H1 (cell line): ENCODE results near the gene RAB36. TPM values are rescaled to one million over a fixed set of nuclear protein-coding genes. Genes with fewer than 3 reads are reported as not detected.
A peak's percentile ranks its signal among the peaks of the same experiment; 100 is the strongest.

Experiments
- CTCF ChIA-PET: fragments of 300-600 bp; sonication (Branson Sonifier 250); formaldehyde crosslinking; loops from one replicate; lab custom pipeline; 2021; ENCODE audit not compliant: partially characterized antibody; lab: Charles Lee
- POLR2A ChIA-PET: fragments of 300-600 bp; sonication (Branson Sonifier 250); formaldehyde crosslinking; loops from one replicate; lab custom pipeline; 2021; ENCODE audit warnings: inconsistent platforms; ENCODE audit not compliant: partially characterized antibody; lab: Charles Lee
- DNase-seq, 2 experiments: peaks; one replicate each; pipeline versions ENCODE4 v3.0.0 to v3.0.0-alpha.2; 2010 to 2022; ENCODE audit warnings: low spot score in 2 of 2, low read depth in 1 of 2, mixed read lengths in 1 of 2
- FAIRE-seq: peaks from 2 replicates; lab custom pipeline; 2011; peaks lifted over from hg19 to GRCh38; lab: Jason Lieb, UNC
- H2AFZ ChIP-seq: 2 replicates; pipeline ENCODE4 v1.8.1; 2012; ENCODE audit warnings: low read length, inconsistent platforms
- H2AK5ac ChIP-seq: 2 replicates; pipeline ENCODE4 v1.6.1; 2013; ENCODE audit warnings: low read depth, low read length
- H2BK120ac ChIP-seq: replicated peaks from 2 replicates; pipeline ENCODE3; 2013; ENCODE audit warnings: low read depth, low read length, inconsistent platforms
- H2BK12ac ChIP-seq: 2 replicates; pipeline ENCODE4 v1.6.1; 2013; ENCODE audit warnings: low read depth, low read length
- H2BK15ac ChIP-seq: 2 replicates; pipeline ENCODE4 v1.6.1; 2013; ENCODE audit warnings: low read length
- H2BK20ac ChIP-seq: 2 replicates; pipeline ENCODE4 v1.6.1; 2013; ENCODE audit warnings: low read length
- H2BK5ac ChIP-seq: 2 replicates; pipeline ENCODE4 v1.6.1; 2013; ENCODE audit warnings: low read depth, low read length
- H3K14ac ChIP-seq: 2 replicates; pipeline ENCODE4 v1.6.1; 2013; ENCODE audit warnings: inconsistent platforms; ENCODE audit not compliant: insufficient read length
- H3K18ac ChIP-seq: 2 replicates; pipeline ENCODE4 v1.6.1; 2013; ENCODE audit warnings: low read length; ENCODE audit errors: extremely low read depth
- H3K23ac ChIP-seq: 2 replicates; pipeline ENCODE4 v1.6.1; 2013; ENCODE audit warnings: inconsistent platforms; ENCODE audit not compliant: insufficient read length
- H3K23me2 ChIP-seq: 2 replicates; pipeline ENCODE4 v1.6.1; 2013; ENCODE audit warnings: low read depth, low read length
- H3K27ac ChIP-seq: 2 replicates; pipeline ENCODE4 v1.6.1; 2011; ENCODE audit warnings: low read depth, low read length, inconsistent platforms
- H3K27me3 ChIP-seq, 4 experiments: replicated peaks in 1 of 4; 1 replicate in 1 of 4; 2 replicates in 3 of 4; pipeline versions ENCODE4 v1.6.1 to v1.8.1; 2011 to 2013; ENCODE audit warnings: low read length in 3 of 4, mild to moderate bottlenecking in 3 of 4, inconsistent platforms in 2 of 4, mixed read lengths in 2 of 4, moderate library complexity in 1 of 4; ENCODE audit not compliant: control insufficient read depth in 3 of 4, insufficient read depth in 3 of 4; ENCODE audit errors: extremely low read depth in 1 of 4
- H3K36me3 ChIP-seq, 4 experiments: 2 replicates each; pipeline versions ENCODE4 v1.6.1 to v1.8.1; 2011 to 2013; ENCODE audit warnings: mild to moderate bottlenecking in 4 of 4, low read length in 3 of 4, moderate library complexity in 2 of 4, control low read depth in 1 of 4, inconsistent platforms in 1 of 4; ENCODE audit not compliant: insufficient read depth in 4 of 4, control insufficient read depth in 2 of 4
- H3K4ac ChIP-seq: replicated peaks from 2 replicates; pipeline ENCODE3; 2013; ENCODE audit warnings: low read length, low read depth, mixed read lengths, inconsistent platforms; ENCODE audit not compliant: insufficient read length
- H3K4me1 ChIP-seq, 4 experiments: replicated peaks in 1 of 4; 1 replicate in 1 of 4; 2 replicates in 3 of 4; pipeline versions ENCODE4 v1.6.1 to v1.8.1; 2011 to 2013; ENCODE audit warnings: low read length in 3 of 4, inconsistent platforms in 2 of 4, mixed read lengths in 1 of 4; ENCODE audit not compliant: insufficient read depth in 4 of 4, control insufficient read depth in 3 of 4
- H3K4me2 ChIP-seq, 2 experiments: 2 replicates each; pipeline versions ENCODE4 v1.6.1 to v1.8.1; 2011 to 2013; ENCODE audit warnings: low read depth in 2 of 2, low read length in 2 of 2, control low read depth in 1 of 2, inconsistent platforms in 1 of 2, mild to moderate bottlenecking in 1 of 2; ENCODE audit not compliant: insufficient read depth in 1 of 2
- H3K4me3 ChIP-seq, 4 experiments: fragments of 200-600, 300-600 bp in 1 of 4; sonication (generic), shearing (Covaris generic), sonication (Bioruptor Twin) in 1 of 4; 2 replicates each; pipeline versions ENCODE4 v1.5.1 to v1.8.1; 2011 to 2016; ENCODE audit warnings: low read length in 4 of 4, low read depth in 3 of 4, control low read depth in 2 of 4, inconsistent platforms in 2 of 4, mild to moderate bottlenecking in 2 of 4, mixed read lengths in 1 of 4, moderate library complexity in 1 of 4; ENCODE audit not compliant: insufficient read depth in 2 of 4; ENCODE audit errors: extremely low read depth in 1 of 4
- H3K56ac ChIP-seq: replicated peaks from 2 replicates; pipeline ENCODE3; 2013; ENCODE audit warnings: low read depth, mild to moderate bottlenecking, mixed read lengths, low read length, inconsistent platforms; ENCODE audit not compliant: insufficient read length
- H3K79me1 ChIP-seq: 2 replicates; pipeline ENCODE4 v1.6.1; 2013; ENCODE audit warnings: low read depth, low read length, control low read depth
- H3K79me2 ChIP-seq, 2 experiments: 2 replicates each; pipeline versions ENCODE4 v1.6.1 to v1.8.1; 2012 to 2013; ENCODE audit warnings: low read length in 2 of 2, mild to moderate bottlenecking in 2 of 2, inconsistent platforms in 1 of 2; ENCODE audit not compliant: insufficient read depth in 2 of 2, control insufficient read depth in 1 of 2
- H3K9ac ChIP-seq, 4 experiments: replicated peaks in 1 of 4; 1 replicate in 1 of 4; 2 replicates in 3 of 4; pipeline versions ENCODE4 v1.6.1 to v1.8.1; 2011 to 2013; ENCODE audit warnings: low read depth in 3 of 4, low read length in 3 of 4, control low read depth in 2 of 4, mild to moderate bottlenecking in 2 of 4, moderate library complexity in 2 of 4, inconsistent platforms in 1 of 4; ENCODE audit errors: extremely low read depth in 1 of 4
- H3K9me3 ChIP-seq, 2 experiments: 2 replicates each; pipeline versions ENCODE4 v1.6.1 to v1.8.1; 2012 to 2013; ENCODE audit warnings: mild to moderate bottlenecking in 2 of 2, moderate library complexity in 2 of 2, control low read depth in 1 of 2, inconsistent platforms in 1 of 2, low read depth in 1 of 2, low read length in 1 of 2, mixed read lengths in 1 of 2; ENCODE audit not compliant: insufficient read depth in 2 of 2
- H4K20me1 ChIP-seq, 2 experiments: replicated peaks in 1 of 2; 2 replicates each; pipeline versions ENCODE3 to v1.8.1; 2011 to 2013; ENCODE audit warnings: inconsistent platforms in 2 of 2, low read length in 2 of 2, mild to moderate bottlenecking in 1 of 2; ENCODE audit not compliant: insufficient read depth in 2 of 2, control insufficient read depth in 1 of 2
- H4K5ac ChIP-seq: 2 replicates; pipeline ENCODE4 v1.6.1; 2013; ENCODE audit warnings: low read length, low read depth, mixed read lengths, inconsistent platforms; ENCODE audit not compliant: insufficient read length
- H4K8ac ChIP-seq: 2 replicates; pipeline ENCODE4 v1.8.0; 2013; ENCODE audit warnings: mild to moderate bottlenecking, moderate library complexity, low read length, inconsistent platforms; ENCODE audit not compliant: insufficient read depth; ENCODE audit errors: extremely low read depth
- H4K91ac ChIP-seq: replicated peaks from 2 replicates; pipeline ENCODE3; 2013; ENCODE audit warnings: low read length, mixed read lengths, inconsistent platforms; ENCODE audit not compliant: insufficient read length
- ATF3 ChIP-seq: IDR thresholded peaks from 2 replicates; pipeline ENCODE4 v1.6.1; 2011; ENCODE audit warnings: low read depth, mild to moderate bottlenecking, low read length; ENCODE audit not compliant: insufficient read depth
- NRF1 ChIP-seq: IDR thresholded peaks from 2 replicates; pipeline ENCODE4 v1.6.1; 2011; ENCODE audit warnings: mild to moderate bottlenecking, low read depth, low read length, improper control_type of control experiment
- POLR2A ChIP-seq, 2 experiments: IDR thresholded peaks; 1 replicate in 1 of 2; 2 replicates in 1 of 2; pipeline ENCODE4 v1.6.1; 2011; ENCODE audit warnings: low read depth in 2 of 2, low read length in 2 of 2, mild to moderate bottlenecking in 2 of 2; ENCODE audit errors: control extremely low read depth in 1 of 2
- POU5F1 ChIP-seq: IDR thresholded peaks from 2 replicates; pipeline ENCODE4 v1.6.1; 2011; ENCODE audit warnings: low read depth, mild to moderate bottlenecking, low read length, moderate library complexity
- SIRT6 ChIP-seq: IDR thresholded peaks from one replicate; pipeline ENCODE4 v1.7.1; 2012; ENCODE audit warnings: low read length, inconsistent platforms
- SIX5 ChIP-seq: IDR thresholded peaks from 2 replicates; pipeline ENCODE4 v1.6.1; 2011; ENCODE audit warnings: mild to moderate bottlenecking, low read depth, low read length
- SP2 ChIP-seq: IDR thresholded peaks from 2 replicates; pipeline ENCODE4 v1.6.1; 2012; ENCODE audit warnings: mild to moderate bottlenecking, low read length, inconsistent platforms
- TAF7 ChIP-seq: optimal IDR thresholded peaks from 2 replicates; pipeline ENCODE3; 2011; ENCODE audit warnings: low read depth, mild to moderate bottlenecking, inconsistent platforms, low read length, moderate library complexity, borderline replicate concordance
- WGBS, 2 experiments: shearing (Covaris generic) in 1 of 2; methylation state at CpG; one replicate each; pipeline versions ENCODE4 v1.1.6 to v1.1.7; 2013 to 2015; ENCODE audit warnings: low lambda C conversion rate in 2 of 2, mixed read lengths in 2 of 2, inconsistent platforms in 1 of 2, low coverage in 1 of 2, missing lambda C conversion rate in 1 of 2; ENCODE audit not compliant: insufficient replicate concordance in 2 of 2, insufficient coverage in 1 of 2, insufficient read length in 1 of 2; ENCODE audit errors: extremely low coverage in 1 of 2, missing lambda C conversion rate in 1 of 2; 5-methylcytosine and 5-hydroxymethylcytosine counted together
- polyA plus RNA-seq, 7 experiments: library from polyadenylated mRNA; depleted of rRNA in 3 of 7; stranded (reverse) in 5 of 7; unstranded in 2 of 7; fragments of >200 nt in 5 of 7; fragments of 200-250 nt in 2 of 7; gene quantifications; 1 replicate in 5 of 7; 2 replicates in 1 of 7; 4 replicates in 1 of 7; pipeline versions ENCODE4 v1.2.1 to v1.2.3, GENCODE V29; 2011 to 2013; ENCODE audit warnings: missing spikeins in 2 of 7, mixed read lengths in 2 of 7
- total RNA-seq: library from RNA; stranded (reverse); fragmentation: NEBNext Ultra II Directional; extraction: Animal tissue kit (Norgen Biotek cat#: 25700); gene quantifications from 2 replicates; pipeline ENCODE4 v1.2.1, GENCODE V29; 2021

Gene RAB36
- total and polyA plus RNA-seq, 2 of the 8 experiments (the other 6 are each of a cell fraction or from before 2014, with no cell fraction given) = 1.0 to 1.5 TPM

- no peak overlapping the region for H3K4me2 ChIP-seq
- ChIA-PET POLR2A (interaction anchor here (1.0 to 1.4 kb wide), 2 partner anchors 84 to 91 kb away, joined by 3 read pairs; no protein-coding TSS in a partner anchor), CTCF (interaction anchor here (0.9 to 24.3 kb wide), 19 partner anchors 8 to 137 kb away, joined by 3 to 358 read pairs (median 6); no protein-coding TSS in a partner anchor)
- no peak overlapping the region for H3K23ac ChIP-seq
- no peak overlapping the region for H4K8ac ChIP-seq
- no peak overlapping the region for H3K14ac ChIP-seq
- H3K56ac ChIP-seq = no peak overlapping the region
- no peak for DNase-seq
- H3K23me2 ChIP-seq = peaks cover 4% of the 10 kb centered on the region; the same call in 1 of the 2 replicates
- no peak overlapping the region for H3K27ac ChIP-seq
- peaks cover 18 to 20% of the 10 kb centered on the region in 2 experiments for H3K9me3 ChIP-seq
- no peak for TF ChIP-seq TAF7
- no peak for TF ChIP-seq SIX5
- TF ChIP-seq POU5F1 = no peak
- TF ChIP-seq SIRT6 = no peak
- TF ChIP-seq SP2 = no peak
- TF ChIP-seq NRF1 = no peak
- no peak for TF ChIP-seq POLR2A (IDR thresholded peaks at IDR 0.05; ENCODE audit: control extremely low read depth in 1 of 2, low read depth in 2 of 2, low read length in 2 of 2)
- no peak for TF ChIP-seq ATF3
- no peak overlapping the region for H2BK5ac ChIP-seq
- H4K20me1 ChIP-seq = peaks cover under 1 to 4% of the 10 kb centered on the region in 2 experiments
- no peak overlapping the region for H3K4me3 ChIP-seq
- no peak overlapping the region for H2BK12ac ChIP-seq
- H3K9ac ChIP-seq = no peak overlapping the region
- no peak overlapping the region for H3K4ac ChIP-seq
- H2AK5ac ChIP-seq = no peak overlapping the region
- no peak overlapping the region for H2BK120ac ChIP-seq
- H2BK15ac ChIP-seq = 0 out of 2 replicates have a peak overlapping the region, but pooled peaks have one; percentile 40
- H3K79me2 ChIP-seq = peaks cover 2 to 7% of the 10 kb centered on the region in 2 experiments; a peak in 3 of 4 replicates
- no peak overlapping the region for H2BK20ac ChIP-seq
- no peak overlapping the region for H2AFZ ChIP-seq
- WGBS, 2 experiments = 89% methylated on average over 9 of the region's 9 CpGs; no CpG with 5 or more reads in 1 of the 2 experiments
- peaks cover 2 to 13% (median 10%) of the 10 kb centered on the region in 4 experiments; a peak in 6 of 7 replicates for H3K4me1 ChIP-seq
- H3K18ac ChIP-seq = no peak overlapping the region
- no peaks in the 10 kb centered on the region for H3K27me3 ChIP-seq
- H3K36me3 ChIP-seq = no peaks in the 10 kb centered on the region; a peak in 1 of 8 replicates
- H4K5ac ChIP-seq = no peak overlapping the region
- no peak for FAIRE-seq
- H3K79me1 ChIP-seq = peaks cover 4% of the 10 kb centered on the region; the same call in 1 of the 2 replicates
- H4K91ac ChIP-seq = no peak overlapping the region
These were observed 31.4 kb downstream of the RAB36 start for GRCh38 chr22:23176645-23177027.
